T-helper 1 cell treated with Interleukin-12 subunit alpha and Interleukin-12 subunit beta and Interleukin-4 antibody, amounts not matched to agents 30 ng/mL and 1 ng/mL, for 36 hours (primary cell): Measurements from ENCODE around the gene NLRP6. TPM values are rescaled to one million over a fixed set of nuclear protein-coding genes. Genes with fewer than 3 reads are reported as not detected.
"Not testable (repeated sequence)": the region's sequence is repeated elsewhere in the genome, so short reads cannot be mapped to it uniquely, and the experiment has no call there.

Experiments used
- intact Hi-C: fragments of 100-400 bp; cut with micrococcal nuclease; formaldehyde crosslinking; loops from one replicate; pipeline ENCODE4 v1.15.1; 2024
- total RNA-seq: library from RNA; stranded (reverse); gene quantifications from 2 replicates; pipeline ENCODE4 v1.2.3, GENCODE V29; 2022

Gene NLRP6
- total RNA-seq, 1 donor from 2014 or later = 11.7 TPM

DNA sequence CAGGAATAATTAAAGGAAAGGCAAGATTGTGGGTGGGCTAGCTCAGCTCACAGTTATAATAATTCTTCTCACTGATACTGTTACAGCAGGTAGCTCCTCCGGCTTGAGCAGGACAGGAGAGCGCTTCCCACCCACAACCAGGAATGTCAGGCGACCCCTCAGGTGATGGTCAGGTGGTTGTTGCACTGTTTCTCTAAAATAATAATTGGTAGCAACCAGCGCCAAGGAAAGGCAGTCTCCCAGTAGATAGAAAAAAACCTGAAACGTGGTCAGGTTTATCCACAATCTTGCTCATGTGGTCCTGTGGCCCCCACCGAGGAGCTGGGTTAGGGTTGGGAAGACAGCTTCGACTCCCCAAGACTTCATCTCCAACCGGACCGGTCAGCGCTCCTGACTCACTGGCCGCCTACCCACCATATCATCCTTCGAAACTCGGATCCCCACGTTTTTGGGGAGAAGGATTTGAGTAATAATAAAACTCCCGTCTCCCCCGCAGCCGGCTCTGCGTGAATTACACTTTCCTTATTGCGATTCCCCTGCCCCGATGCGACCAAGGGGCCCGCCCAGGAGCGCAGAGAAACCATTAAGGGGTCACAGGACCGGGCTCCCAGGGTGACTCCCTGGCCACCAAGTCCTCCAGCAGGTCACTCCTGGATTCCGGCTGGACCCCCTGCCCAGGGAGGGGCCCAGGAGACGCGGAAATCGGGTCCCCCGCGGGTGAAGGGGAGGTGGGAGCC lies 39.6 kb downstream of the NLRP6 start:
- intact Hi-C loops = loop anchor here (1.0 kb wide), 1 partner anchor 9 kb away; no protein-coding TSS in a partner anchor

GRCh38 chr11:318405-319120 lies 40.4 kb downstream of the NLRP6 start:
- intact Hi-C loops = not testable (repeated sequence)

DNA sequence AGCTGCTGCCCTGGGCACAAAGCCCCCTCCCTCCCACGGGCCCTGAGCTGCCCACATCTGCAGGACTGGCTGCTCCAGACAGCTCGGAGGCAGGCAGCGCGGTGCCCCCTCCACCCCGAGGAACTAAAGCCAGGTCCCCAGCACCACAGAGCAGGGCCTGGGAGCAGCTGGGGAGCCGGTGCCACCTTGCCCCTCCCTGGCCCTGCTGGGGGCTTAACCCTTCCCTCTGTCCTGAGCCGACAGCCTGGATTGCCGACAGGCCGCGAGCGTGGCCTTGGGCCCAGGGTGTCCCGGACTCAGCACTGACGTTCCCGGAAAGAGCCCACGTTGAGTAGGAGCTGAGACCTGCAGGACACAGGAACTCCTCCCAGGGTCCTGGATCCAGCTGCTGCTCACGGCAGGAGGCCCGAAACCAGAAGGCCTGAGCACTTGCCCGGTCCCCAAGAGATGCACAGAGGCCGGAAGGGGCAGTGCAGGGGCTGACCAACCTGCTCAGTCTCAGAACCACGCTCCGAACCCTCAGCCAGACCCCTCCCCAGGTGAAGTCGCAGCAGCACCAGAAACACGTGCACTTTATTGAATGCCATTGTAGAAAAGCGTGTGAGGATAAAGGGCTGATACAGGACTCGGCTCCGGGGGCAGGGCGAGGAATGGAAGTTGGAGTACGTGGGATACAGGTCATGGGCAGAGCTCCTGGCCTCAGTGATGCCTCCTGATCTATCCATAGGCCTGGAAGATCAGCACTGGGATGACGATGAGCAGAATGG lies 41.1 kb downstream of the NLRP6 start:
- intact Hi-C loops = not testable (repeated sequence)

- intact Hi-C loops = loop anchor here (1.0 kb wide), 1 partner anchor 13 kb away; the partner anchor contains the start of gene IFITM2
Observed at GRCh38 chr11:319888-320273, 41.7 kb downstream of the NLRP6 start.

- intact Hi-C loops = loop anchor here (2.0 kb wide), 1 partner anchor 25 kb away; no protein-coding TSS in a partner anchor
Observed at GRCh38 chr11:324156-324555, 45.9 kb downstream of the NLRP6 start.

- intact Hi-C loops = loop anchor here (2.0 kb wide), 1 partner anchor 24 kb away; no protein-coding TSS in a partner anchor
Observed at GRCh38 chr11:324593-325517, 46.6 kb downstream of the NLRP6 start.

- intact Hi-C loops = loop anchor here (2.0 kb wide), 1 partner anchor 23 kb away; no protein-coding TSS in a partner anchor
Observed at GRCh38 chr11:325796-326591, 47.8 kb downstream of the NLRP6 start.

DNA sequence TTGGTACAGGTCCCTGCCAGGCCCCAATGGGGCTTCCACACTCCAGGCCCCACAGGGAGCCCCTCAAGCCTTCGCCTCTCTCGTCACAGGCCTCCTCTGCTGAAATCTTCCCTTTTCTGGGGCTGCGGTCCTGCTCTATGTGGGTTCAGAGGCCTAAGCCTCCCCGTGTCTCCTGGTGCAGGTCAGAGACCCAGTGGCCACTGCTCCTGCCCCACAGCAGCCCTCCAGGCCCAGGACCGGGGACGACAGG lies 48.3 kb downstream of the NLRP6 start:
- intact Hi-C loops = no loop called here

GRCh38 chr11:326842-327580 lies 48.8 kb downstream of the NLRP6 start:
- intact Hi-C loops = no loop called here

GRCh38 chr11:327581-327923 lies 49.3 kb downstream of the NLRP6 start:
- intact Hi-C loops = no loop called here

DNA sequence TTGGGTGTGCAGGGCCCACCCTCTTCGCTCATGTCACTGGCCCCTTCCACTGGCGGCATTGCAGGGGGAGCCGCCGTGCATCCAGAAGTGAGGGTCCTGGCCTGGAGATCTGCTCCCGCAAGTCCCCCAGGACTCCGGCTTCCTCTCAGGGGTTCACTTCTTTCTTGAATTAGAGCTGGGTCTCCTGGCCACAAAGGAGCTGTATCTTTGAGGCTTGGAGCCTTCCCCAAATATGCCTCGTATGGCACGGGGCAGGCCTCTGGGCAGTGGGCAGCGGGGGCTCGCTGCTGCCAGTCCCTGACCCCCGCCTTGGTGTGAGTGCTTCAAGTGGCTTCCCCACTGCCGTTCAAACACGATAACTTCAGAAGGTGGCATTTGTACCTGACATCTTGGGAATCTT lies 49.8 kb downstream of the NLRP6 start:
- intact Hi-C loops = no loop called here

- intact Hi-C loops = loop anchor here (1.0 kb wide), 1 partner anchor 27 kb away; no protein-coding TSS in a partner anchor
Observed at GRCh38 chr11:328516-329100, 50.4 kb downstream of the NLRP6 start.

DNA sequence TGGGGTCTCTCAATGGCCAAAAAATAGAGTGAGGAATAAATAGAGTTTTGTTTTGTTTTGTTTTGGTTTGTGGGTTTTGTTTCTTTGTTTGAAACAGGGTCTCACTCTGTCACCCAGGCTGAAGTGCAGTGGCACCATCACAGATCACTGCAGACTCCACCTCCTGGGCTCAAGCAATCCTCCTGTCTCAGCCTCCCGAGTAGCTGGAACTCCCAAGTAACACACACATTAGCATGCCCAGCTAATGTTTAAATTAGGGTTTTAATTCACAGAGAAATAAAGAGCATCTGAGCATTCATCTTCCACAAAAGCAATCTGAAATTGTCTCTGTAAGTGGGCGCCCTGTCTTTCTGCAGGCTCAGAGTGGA lies 51.7 kb downstream of the NLRP6 start:
- intact Hi-C loops = loop anchor here (1.0 kb wide), 1 partner anchor 25 kb away; no protein-coding TSS in a partner anchor

- intact Hi-C loops = no loop called here
Observed at GRCh38 chr11:330307-330693, 52.1 kb downstream of the NLRP6 start.

DNA sequence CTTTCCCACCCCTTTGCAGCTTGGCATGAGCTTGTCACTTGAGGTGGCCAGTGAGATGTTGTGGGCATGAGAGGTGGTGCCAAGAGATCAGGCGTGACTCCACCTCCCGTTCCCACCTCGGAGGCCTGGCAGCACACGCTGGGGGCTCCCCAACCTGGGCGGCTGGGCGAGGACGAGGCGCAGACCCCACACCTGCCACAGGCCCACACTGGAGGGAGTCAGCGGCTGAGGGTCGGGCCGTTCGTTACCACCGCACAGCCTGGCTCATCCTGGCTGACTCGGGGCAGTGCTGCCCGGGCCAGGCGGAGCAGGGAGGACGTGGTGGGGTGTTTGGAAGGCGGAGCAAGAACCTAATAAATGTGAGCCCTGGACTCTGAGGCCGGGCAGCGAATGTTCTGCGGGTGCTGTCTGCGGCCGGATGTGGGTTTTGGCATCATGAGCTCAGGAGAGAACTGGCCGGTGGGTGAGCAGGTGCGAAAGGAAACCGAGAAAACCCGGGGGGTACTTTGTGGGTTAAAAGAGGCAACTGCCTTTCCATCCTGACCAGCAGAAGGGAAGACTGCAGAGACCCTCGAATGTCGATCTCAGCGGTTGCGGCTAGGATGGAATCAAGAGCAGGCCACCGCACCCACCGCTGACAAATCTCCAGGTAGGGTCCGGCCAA lies 52.6 kb downstream of the NLRP6 start:
- intact Hi-C loops = no loop called here

DNA sequence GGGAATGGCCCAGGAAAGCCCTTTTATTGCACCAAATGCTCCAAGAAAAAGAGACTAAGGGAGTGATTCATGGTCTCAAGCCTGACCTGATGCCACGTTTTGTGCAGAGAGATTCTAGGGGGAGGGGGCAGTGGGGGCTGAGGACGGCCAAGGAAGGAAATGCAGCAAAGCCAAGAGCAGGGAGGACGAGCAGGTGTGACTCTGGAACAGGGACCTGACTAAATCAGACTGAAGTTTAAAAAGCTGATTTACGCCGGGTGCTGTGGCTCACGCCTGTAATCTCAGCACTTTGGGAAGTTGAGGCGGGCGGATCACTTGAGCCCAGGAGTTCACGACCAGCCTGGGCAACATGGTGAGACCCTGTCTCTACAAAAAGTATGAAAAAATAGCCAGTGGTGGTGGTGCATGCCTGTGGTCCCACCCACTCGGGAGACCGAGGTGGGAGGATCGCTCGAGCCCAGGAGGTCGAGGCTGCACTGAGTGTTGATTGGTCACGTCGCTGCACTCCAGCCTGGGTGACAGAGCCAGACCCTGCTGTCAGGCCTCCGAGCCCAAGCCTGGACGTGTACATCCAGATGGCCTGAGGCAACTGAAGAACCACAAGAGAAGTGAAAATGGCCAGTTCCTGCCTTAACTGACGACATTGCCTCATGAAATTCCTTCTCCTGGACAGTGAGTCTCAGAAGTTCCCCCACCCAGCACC lies 53.3 kb downstream of the NLRP6 start:
- intact Hi-C loops = no loop called here

DNA sequence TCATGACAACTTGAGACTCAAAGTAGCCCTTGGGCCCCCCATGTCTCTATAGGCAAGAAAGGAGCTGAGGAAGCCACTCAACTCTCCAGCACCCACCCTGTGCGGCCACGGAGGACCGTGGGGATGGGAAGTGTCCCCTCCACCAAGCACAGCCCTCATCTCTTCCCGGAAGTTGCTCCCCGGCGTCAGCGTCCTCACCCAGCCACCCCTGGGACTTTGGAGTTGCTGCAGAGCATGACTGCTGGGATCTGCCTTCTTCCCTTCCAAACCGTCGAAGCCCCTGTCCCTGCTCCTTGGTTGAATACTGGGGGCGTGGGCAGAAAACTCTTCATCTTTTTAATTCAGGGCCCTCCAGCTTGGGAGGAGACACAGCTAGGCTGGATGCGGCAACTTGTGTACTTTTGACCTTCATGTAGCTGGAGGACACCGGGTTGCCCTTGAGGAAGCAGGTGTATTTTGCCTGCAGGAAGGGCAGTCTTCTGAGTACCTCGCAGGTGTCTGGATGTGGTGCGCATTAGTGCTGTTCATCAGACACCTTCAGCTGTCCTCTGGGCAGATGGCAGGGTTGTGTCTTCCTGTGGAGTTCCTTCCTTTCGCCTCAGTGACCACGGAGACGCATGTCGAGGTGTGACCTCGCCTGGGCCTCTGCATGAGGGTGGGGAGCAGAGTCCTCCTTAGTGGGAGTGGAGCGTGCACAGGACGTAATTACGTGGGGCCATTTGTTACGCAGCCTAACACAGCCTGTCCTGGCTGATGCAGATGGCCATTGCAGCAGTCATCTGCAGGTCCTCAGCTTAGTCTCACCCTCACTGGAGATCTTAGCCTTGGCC lies 54.7 kb downstream of the NLRP6 start:
- intact Hi-C loops = no loop called here
